IPS-18c (cell line): ENCODE data around the gene SLC30A5.
"Not testable (repeated sequence)": the region's sequence is repeated elsewhere in the genome, so short reads cannot be mapped to it uniquely, and the experiment has no call there.

Experiments
- H3K4me3 ChIP-seq: 2 replicates; pipeline ENCODE4 v1.7.0; 2013; ENCODE audit warnings: low read depth, mild to moderate bottlenecking, low read length, moderate library complexity; ENCODE audit not compliant: insufficient read depth
- H3K9me3 ChIP-seq: one replicate; pipeline ENCODE4 v1.6.1; 2013; ENCODE audit warnings: mild to moderate bottlenecking, low read length, moderate library complexity; ENCODE audit not compliant: control insufficient read depth, insufficient read depth

SLC30A5 gene

GRCh38 chr5:69090158-69090557 lies 3.7 kb upstream of the SLC30A5 start:
- Histone ChIP-seq H3K9me3 (no peaks in the 10 kb centered on the region), H3K4me3 (no peak overlapping the region)

- H3K9me3 ChIP-seq, result no peaks in the 10 kb centered on the region
Observed at GRCh38 chr5:69091771-69092170, 2.0 kb upstream of the SLC30A5 start.

GRCh38 chr5:69092969-69093368 lies 845 bp upstream of the SLC30A5 start:
- Histone ChIP-seq H3K9me3 (no peaks in the 10 kb centered on the region), H3K4me3 (no peak overlapping the region)

More at GRCh38 chr5:69091771-69092170, 2.0 kb upstream of the SLC30A5 start:
- no peak overlapping the region for H3K4me3 ChIP-seq

DNA sequence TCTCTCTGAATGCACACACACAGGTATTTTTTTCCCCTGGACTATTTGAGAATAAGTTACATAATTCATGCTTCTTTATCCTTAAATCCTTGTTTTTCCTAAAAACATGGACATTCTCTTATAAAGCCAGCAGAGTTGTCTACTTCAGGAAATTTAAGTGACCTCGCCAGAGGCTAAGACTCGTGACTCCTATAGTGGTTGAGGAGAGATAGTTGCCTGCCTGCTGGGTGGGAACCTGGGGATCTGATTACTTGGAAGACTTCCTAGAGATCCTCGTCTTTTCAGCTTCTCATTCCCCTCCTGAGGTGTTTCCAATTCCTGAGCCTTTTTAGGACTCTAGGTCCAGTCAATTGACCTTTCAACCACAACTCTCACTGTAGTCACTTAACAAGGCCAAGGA lies 5.5 kb downstream of the SLC30A5 start:
- Histone ChIP-seq H3K4me3 (no peak overlapping the region), H3K9me3 (peaks cover 2% of the 10 kb centered on the region)

- H3K9me3 ChIP-seq, result peaks cover 2% of the 10 kb centered on the region
- no peak overlapping the region for H3K4me3 ChIP-seq
Observed at GRCh38 chr5:69103521-69103920, 9.7 kb downstream of the SLC30A5 start.

GRCh38 chr5:69105996-69106906 lies 12.4 kb downstream of the SLC30A5 start:
- Histone ChIP-seq H3K4me3 (no peak overlapping the region), H3K9me3 (no peaks in the 10 kb centered on the region)

- not testable (repeated sequence) for H3K4me3 ChIP-seq, H3K9me3 ChIP-seq
Observed at GRCh38 chr5:69108367-69108766, 14.6 kb downstream of the SLC30A5 start.

- H3K9me3 ChIP-seq, result no peaks in the 10 kb centered on the region
- no peak overlapping the region for H3K4me3 ChIP-seq
Observed at GRCh38 chr5:69113851-69114250, 20.0 kb downstream of the SLC30A5 start.

DNA sequence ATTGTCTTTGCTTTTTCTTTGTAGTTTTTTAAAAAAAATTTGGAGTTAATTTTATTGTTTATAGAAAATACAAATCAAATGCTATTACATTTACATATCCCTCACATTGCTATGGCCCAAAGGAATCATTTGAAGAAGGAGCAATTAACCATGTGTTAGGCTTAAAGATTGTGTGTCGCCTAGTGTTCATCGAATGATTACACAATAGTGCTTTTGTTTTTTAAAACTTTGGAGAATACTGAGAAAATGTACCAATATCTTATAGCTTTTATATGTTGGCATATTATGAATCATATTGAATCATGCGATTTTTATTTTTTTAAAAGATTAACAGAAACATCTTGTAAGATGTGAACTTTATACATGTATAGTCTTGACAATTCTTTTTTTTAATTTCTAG lies 21.7 kb downstream of the SLC30A5 start:
- no peaks in the 10 kb centered on the region for H3K9me3 ChIP-seq
- H3K4me3 ChIP-seq, result no peak overlapping the region

DNA sequence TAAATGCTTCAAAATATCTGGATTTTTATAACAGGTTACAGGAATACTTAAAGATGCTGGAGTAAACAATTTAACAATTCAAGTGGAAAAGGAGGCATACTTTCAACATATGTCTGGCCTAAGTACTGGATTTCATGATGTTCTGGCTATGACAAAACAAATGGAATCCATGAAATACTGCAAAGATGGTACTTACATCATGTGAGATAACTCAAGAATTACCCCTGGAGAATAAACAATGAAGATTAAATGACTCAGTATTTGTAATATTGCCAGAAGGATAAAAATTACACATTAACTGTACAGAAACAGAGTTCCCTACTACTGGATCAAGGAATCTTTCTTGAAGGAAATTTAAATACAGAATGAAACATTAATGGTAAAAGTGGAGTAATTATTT lies 35.6 kb downstream of the SLC30A5 start:
- no peak overlapping the region for H3K4me3 ChIP-seq

DNA sequence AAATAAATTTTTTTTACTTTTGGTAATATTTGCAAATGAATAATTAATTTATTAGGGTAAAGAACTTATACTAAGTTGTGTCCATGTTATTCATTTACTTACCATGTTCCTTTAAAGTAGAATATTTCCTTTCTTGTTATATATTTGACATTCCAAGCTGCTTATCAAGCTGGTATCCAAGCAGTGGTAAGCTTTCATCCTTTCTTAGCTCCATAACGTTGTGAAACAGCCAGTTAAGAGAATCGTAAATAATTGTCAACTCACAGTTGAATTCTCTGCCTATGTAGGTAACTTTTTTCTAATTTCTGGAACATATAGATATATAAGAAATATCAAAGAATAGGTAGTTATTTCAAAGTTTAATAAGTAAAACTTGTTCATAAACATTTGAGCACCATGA lies 36.4 kb downstream of the SLC30A5 start:
- Histone ChIP-seq H3K9me3 (no peaks in the 10 kb centered on the region), H3K4me3 (no peak overlapping the region)

More for the DNA sequence above, 35.6 kb downstream of the SLC30A5 start:
- no peaks in the 10 kb centered on the region for H3K9me3 ChIP-seq

DNA sequence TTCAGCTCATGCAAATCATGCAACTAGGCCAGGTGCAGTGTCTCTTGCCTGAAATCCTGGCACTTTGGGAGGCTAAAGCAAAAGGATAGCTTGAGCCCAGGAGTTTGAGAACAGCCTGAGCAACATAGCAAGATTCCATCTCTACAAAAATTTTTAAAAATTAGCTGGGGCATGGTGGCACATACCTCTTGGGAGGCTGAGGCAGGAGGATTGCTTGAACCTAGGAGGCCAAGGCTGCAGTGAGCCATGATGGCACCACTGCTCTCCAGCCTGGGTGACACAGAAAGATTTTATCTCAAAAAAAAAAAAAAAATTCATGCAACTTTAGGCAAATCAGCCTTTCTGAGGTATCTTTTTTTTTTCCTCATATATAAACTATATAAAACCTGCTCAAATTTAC lies 37.5 kb downstream of the SLC30A5 start:
- no peak overlapping the region for H3K4me3 ChIP-seq
- no peaks in the 10 kb centered on the region for H3K9me3 ChIP-seq

DNA sequence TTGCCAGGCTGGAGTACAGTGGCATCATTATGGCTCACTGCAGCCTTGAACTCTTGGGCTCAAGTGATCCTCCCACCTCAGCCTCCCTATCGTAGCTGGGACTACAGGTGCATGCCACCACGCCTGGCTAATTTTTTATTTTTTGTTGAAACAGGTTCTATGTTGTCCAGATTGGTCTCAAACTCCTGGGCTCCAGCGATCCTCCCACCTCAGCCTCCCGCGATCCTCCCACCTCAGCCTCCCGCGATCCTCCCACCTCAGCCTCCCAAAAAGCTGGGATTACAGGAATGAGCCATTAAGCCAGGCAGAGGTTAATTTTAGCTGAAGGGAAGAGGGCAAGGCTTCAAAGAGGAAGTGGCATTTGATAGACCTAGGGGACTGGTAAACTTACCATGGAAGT lies 40.3 kb downstream of the SLC30A5 start:
- Histone ChIP-seq H3K9me3 (no peaks in the 10 kb centered on the region), H3K4me3 (no peak overlapping the region)

DNA sequence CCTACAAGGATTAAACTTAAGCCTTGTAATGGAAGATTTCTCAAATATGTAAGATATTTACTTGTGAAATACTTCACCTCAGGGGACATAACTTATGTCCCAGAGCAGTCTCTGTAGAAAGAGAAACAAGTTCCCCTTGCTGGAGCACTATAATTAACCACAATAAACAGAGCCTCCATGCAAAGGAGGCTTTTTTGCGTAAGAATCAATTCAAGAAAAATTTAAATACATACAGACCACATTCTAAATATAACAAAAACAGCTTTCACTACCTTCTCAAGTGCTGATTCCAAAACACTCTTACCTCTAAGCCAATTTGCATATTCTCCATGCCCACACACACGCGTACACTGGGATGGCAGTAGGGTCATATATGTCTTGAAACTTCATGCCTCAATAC lies 42.5 kb downstream of the SLC30A5 start:
- H3K9me3 ChIP-seq, result no peaks in the 10 kb centered on the region
- no peak overlapping the region for H3K4me3 ChIP-seq

- H3K4me3 ChIP-seq, H3K9me3 ChIP-seq: not testable (repeated sequence)
Observed at GRCh38 chr5:69137208-69137607, 43.4 kb downstream of the SLC30A5 start.

DNA sequence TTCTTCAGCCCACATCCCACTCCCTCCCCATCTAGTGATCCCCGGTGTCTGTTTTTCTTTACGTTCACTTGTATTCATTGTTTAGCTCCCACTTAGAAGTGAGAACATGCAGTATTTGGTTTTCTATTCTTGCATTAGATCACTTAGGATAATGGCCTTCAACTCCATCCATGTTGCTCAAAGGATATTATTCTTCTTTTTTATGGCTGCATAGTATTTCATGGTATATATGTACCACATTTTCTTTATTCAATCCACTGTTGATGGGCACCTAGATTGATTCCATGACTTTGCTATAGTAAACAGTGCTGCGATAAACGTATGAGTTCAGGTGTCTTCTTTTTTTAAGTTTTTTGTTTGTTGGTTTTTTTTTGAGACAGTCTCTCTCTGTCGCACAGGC lies 44.0 kb downstream of the SLC30A5 start:
- Histone ChIP-seq H3K9me3 (no peaks in the 10 kb centered on the region), H3K4me3 (no peak overlapping the region)

GRCh38 chr5:69138766-69139165 lies 45.0 kb downstream of the SLC30A5 start:
- Histone ChIP-seq H3K9me3 (no peaks in the 10 kb centered on the region), H3K4me3 (no peak overlapping the region)

DNA sequence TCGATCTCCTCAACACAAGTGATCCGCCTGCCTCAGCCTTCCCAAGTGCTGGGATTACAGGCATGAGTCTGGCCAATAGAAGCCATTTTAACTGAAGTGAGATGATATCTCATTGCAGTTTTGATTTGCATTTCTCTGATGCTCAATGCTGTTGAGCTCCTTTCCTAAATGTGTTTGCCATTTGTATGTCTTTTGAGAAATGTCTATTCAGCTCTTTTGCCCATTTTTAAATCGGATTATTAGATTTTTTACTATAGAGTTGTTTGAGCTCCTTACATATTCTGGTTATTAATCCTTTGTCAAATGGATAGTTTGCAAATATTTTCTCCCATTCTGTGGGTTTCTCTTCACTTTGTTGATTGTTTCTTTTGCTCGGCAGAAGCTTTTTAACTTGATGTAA lies 46.4 kb downstream of the SLC30A5 start:
- H3K4me3 ChIP-seq, H3K9me3 ChIP-seq: not testable (repeated sequence)

GRCh38 chr5:69140827-69141226 lies 47.0 kb downstream of the SLC30A5 start:
- H3K4me3 ChIP-seq, result no peak overlapping the region

More at GRCh38 chr5:69140827-69141226, 47.0 kb downstream of the SLC30A5 start:
- no peaks in the 10 kb centered on the region for H3K9me3 ChIP-seq
